HCT116 (cell line): ENCODE data around the gene SUMO3.

Experiments
- CBX3 ChIP-seq: IDR thresholded peaks from 2 replicates; pipeline ENCODE4 v1.6.1; 2012; ENCODE audit warnings: low read depth
- CEBPB ChIP-seq: IDR thresholded peaks from 2 replicates; pipeline ENCODE4 v1.6.1; 2012; ENCODE audit warnings: low read depth
- EZH2 ChIP-seq: fragments of 200-600 bp; sonication (generic); IDR thresholded peaks from 2 replicates; pipeline ENCODE4 v1.6.1; 2017; ENCODE audit warnings: antibody characterized with exemption, mixed run types
- EZH2phosphoT487 ChIP-seq: fragments of 200-600 bp; IDR thresholded peaks from 2 replicates; pipeline ENCODE4 v1.6.1; 2018; ENCODE audit warnings: antibody characterized with exemption, borderline replicate concordance
- JUND ChIP-seq: IDR thresholded peaks from 2 replicates; pipeline ENCODE4 v1.6.1; 2012
- POLR2A ChIP-seq: IDR thresholded peaks from 2 replicates; pipeline ENCODE4 v1.7.0; 2011; ENCODE audit warnings: borderline replicate concordance; ENCODE audit not compliant: insufficient read depth, insufficient read length; ENCODE audit errors: extremely low read depth
- POLR2AphosphoS5 ChIP-seq: IDR thresholded peaks from 2 replicates; pipeline ENCODE4 v1.6.1; 2011; ENCODE audit warnings: mild to moderate bottlenecking, low read depth, low read length, moderate library complexity
- RAD21 ChIP-seq: IDR thresholded peaks from 2 replicates; pipeline ENCODE4 v1.6.1; 2012; ENCODE audit warnings: low read depth, mild to moderate bottlenecking
- YY1 ChIP-seq: IDR thresholded peaks from 2 replicates; pipeline ENCODE4 v1.6.1; 2011; ENCODE audit warnings: low read length, low read depth, moderate library complexity, mild to moderate bottlenecking; ENCODE audit not compliant: insufficient replicate concordance; ENCODE audit errors: extremely low read depth
- TF ChIP-seq, protein P1 (sequence below), 3 experiments: fragments of 200-600 bp in 1 of 3; sonication (generic) in 1 of 3; IDR thresholded peaks in 2 of 3; conservative IDR thresholded peaks in 1 of 3; 2 replicates each; pipeline ENCODE4 v1.5.1; 2012 to 2017; ENCODE audit warnings: low read depth in 2 of 3, low read length in 2 of 3, antibody characterized with exemption in 1 of 3, borderline replicate concordance in 1 of 3, control low read depth in 1 of 3, mild to moderate bottlenecking in 1 of 3, mixed read lengths in 1 of 3, mixed run types in 1 of 3, moderate library complexity in 1 of 3; ENCODE audit not compliant: insufficient read depth in 1 of 3
- TF ChIP-seq, protein P2 (sequence below): IDR thresholded peaks from 2 replicates; pipeline ENCODE4 v1.6.1; 2011; ENCODE audit warnings: mild to moderate bottlenecking, low read length, moderate library complexity; ENCODE audit not compliant: insufficient replicate concordance; ENCODE audit errors: extremely low read depth
- TF ChIP-seq, protein P3 (sequence below): IDR thresholded peaks from 2 replicates; pipeline ENCODE4 v1.6.1; 2012
- TF ChIP-seq, protein P4 (sequence below): IDR thresholded peaks from 2 replicates; pipeline ENCODE4 v1.6.1; 2012; ENCODE audit warnings: low read depth

DNA sequence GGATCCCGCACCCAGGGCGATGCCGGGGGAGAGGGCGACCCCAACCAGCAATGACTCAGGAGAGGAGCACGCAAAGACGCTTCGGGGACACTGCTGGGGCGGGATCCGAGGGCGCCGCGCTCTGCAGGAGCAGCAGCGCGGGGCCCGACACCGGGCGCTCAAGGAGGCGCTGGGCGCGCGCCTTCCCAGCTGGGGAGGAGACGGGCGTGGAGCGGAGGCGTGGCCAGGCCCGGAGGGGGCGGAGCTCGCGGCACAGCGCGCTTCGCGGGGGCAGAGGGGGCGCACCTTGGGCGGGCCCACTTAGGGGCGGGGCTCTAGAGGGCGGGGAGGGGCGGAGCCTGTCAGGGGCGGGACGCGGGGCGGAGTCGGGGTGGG lies 369 bp downstream of the SUMO3 start:
- TF ChIP-seq, protein P1, sequence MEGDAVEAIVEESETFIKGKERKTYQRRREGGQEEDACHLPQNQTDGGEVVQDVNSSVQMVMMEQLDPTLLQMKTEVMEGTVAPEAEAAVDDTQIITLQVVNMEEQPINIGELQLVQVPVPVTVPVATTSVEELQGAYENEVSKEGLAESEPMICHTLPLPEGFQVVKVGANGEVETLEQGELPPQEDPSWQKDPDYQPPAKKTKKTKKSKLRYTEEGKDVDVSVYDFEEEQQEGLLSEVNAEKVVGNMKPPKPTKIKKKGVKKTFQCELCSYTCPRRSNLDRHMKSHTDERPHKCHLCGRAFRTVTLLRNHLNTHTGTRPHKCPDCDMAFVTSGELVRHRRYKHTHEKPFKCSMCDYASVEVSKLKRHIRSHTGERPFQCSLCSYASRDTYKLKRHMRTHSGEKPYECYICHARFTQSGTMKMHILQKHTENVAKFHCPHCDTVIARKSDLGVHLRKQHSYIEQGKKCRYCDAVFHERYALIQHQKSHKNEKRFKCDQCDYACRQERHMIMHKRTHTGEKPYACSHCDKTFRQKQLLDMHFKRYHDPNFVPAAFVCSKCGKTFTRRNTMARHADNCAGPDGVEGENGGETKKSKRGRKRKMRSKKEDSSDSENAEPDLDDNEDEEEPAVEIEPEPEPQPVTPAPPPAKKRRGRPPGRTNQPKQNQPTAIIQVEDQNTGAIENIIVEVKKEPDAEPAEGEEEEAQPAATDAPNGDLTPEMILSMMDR (IDR thresholded peaks at IDR 0.05 in 2 of 3, conservative IDR thresholded peaks at IDR 0.05 in 1 of 3; ENCODE audit: borderline replicate concordance in 1 of 3, insufficient read depth in 1 of 3, low read depth in 2 of 3, low read length in 2 of 3) = no peak
- TF ChIP-seq POLR2AphosphoS5 = peak; percentile 44; the same call in 1 of the 2 replicates
- TF ChIP-seq POLR2A = no peak
- TF ChIP-seq, protein P2, sequence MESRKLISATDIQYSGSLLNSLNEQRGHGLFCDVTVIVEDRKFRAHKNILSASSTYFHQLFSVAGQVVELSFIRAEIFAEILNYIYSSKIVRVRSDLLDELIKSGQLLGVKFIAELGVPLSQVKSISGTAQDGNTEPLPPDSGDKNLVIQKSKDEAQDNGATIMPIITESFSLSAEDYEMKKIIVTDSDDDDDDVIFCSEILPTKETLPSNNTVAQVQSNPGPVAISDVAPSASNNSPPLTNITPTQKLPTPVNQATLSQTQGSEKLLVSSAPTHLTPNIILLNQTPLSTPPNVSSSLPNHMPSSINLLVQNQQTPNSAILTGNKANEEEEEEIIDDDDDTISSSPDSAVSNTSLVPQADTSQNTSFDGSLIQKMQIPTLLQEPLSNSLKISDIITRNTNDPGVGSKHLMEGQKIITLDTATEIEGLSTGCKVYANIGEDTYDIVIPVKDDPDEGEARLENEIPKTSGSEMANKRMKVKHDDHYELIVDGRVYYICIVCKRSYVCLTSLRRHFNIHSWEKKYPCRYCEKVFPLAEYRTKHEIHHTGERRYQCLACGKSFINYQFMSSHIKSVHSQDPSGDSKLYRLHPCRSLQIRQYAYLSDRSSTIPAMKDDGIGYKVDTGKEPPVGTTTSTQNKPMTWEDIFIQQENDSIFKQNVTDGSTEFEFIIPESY = no peak
- no peak for TF ChIP-seq EZH2
- TF ChIP-seq, protein P3, sequence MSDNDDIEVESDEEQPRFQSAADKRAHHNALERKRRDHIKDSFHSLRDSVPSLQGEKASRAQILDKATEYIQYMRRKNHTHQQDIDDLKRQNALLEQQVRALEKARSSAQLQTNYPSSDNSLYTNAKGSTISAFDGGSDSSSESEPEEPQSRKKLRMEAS = no peak
- no peak for TF ChIP-seq CBX3
- TF ChIP-seq EZH2phosphoT487 = no peak
- TF ChIP-seq JUND = no peak
- TF ChIP-seq RAD21 = no peak
- no peak for TF ChIP-seq CEBPB
- TF ChIP-seq, protein P4, sequence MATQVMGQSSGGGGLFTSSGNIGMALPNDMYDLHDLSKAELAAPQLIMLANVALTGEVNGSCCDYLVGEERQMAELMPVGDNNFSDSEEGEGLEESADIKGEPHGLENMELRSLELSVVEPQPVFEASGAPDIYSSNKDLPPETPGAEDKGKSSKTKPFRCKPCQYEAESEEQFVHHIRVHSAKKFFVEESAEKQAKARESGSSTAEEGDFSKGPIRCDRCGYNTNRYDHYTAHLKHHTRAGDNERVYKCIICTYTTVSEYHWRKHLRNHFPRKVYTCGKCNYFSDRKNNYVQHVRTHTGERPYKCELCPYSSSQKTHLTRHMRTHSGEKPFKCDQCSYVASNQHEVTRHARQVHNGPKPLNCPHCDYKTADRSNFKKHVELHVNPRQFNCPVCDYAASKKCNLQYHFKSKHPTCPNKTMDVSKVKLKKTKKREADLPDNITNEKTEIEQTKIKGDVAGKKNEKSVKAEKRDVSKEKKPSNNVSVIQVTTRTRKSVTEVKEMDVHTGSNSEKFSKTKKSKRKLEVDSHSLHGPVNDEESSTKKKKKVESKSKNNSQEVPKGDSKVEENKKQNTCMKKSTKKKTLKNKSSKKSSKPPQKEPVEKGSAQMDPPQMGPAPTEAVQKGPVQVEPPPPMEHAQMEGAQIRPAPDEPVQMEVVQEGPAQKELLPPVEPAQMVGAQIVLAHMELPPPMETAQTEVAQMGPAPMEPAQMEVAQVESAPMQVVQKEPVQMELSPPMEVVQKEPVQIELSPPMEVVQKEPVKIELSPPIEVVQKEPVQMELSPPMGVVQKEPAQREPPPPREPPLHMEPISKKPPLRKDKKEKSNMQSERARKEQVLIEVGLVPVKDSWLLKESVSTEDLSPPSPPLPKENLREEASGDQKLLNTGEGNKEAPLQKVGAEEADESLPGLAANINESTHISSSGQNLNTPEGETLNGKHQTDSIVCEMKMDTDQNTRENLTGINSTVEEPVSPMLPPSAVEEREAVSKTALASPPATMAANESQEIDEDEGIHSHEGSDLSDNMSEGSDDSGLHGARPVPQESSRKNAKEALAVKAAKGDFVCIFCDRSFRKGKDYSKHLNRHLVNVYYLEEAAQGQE = no peak
- no peak for TF ChIP-seq YY1
